Upper lobe of left lung (tissue), 4 donors: Measurements from ENCODE around the gene STIMATE.

ENCODE experiments used
- CTCF ChIP-seq, 6 experiments: fragments of 450-650 bp in 4 of 6; fragments of 200-600 bp in 2 of 6; sonication (generic) in 2 of 6; IDR thresholded peaks; one replicate each; pipeline ENCODE4 v1.5.1; 2016 to 2019; ENCODE audit warnings: antibody characterized with exemption in 6 of 6
- POLR2AphosphoS5 ChIP-seq, 2 donors: sonication (generic); formaldehyde crosslinking; IDR thresholded peaks; one replicate each; pipeline ENCODE4 v1.5.1; 2017; ENCODE audit warnings: antibody characterized with exemption in 2 of 2

- TF ChIP-seq POLR2AphosphoS5 (IDR thresholded peaks at IDR 0.05) (no peak), CTCF (IDR thresholded peaks at IDR 0.05) (no peak)
Observed at GRCh38 chr3:52827866-52828376, 69.4 kb downstream of the STIMATE start.
